GM21360 (cell line): Measurements from ENCODE around the gene CORO7.

ENCODE experiments used
- ATAC-seq: cut with Tn5 transposase; IDR thresholded peaks from one replicate; pipeline ENCODE4 v1.9.1; 2021; ENCODE audit warnings: mild to moderate bottlenecking, moderate library complexity; ENCODE audit not compliant: unreplicated experiment

The CORO7 gene

DNA sequence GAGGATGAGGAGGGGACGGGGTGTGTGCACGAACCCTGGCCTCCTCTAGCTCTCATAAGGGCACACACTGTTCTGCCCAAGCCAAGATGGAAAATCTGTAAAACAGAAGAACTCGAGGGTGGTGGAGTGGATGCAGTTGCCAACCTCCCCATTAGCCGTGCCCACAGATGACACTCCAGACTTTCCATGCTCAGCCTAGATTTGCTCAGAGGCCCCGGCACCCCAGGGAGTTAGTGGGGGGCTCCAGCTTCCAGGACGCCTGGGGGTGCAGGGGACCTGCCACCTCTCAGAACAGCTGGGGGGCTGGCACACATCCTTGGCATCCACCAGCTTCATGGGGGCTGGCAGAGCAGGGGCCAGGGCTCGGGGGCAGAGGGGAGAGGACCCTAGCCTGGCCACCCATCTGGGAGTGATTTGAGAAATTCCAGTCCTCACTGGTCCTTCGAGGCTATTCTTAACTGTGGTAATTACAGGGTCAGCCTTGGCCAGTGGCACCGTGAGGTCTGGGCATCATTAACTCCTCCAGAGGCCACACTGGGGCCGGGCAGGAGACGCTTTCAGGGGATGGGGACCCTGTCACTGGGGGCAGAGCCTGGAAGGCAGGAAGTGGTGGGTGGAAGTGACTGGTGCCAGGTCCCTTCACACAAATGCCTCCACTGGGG, 30.5 kb downstream of the CORO7 start:
- no peak for ATAC-seq

DNA sequence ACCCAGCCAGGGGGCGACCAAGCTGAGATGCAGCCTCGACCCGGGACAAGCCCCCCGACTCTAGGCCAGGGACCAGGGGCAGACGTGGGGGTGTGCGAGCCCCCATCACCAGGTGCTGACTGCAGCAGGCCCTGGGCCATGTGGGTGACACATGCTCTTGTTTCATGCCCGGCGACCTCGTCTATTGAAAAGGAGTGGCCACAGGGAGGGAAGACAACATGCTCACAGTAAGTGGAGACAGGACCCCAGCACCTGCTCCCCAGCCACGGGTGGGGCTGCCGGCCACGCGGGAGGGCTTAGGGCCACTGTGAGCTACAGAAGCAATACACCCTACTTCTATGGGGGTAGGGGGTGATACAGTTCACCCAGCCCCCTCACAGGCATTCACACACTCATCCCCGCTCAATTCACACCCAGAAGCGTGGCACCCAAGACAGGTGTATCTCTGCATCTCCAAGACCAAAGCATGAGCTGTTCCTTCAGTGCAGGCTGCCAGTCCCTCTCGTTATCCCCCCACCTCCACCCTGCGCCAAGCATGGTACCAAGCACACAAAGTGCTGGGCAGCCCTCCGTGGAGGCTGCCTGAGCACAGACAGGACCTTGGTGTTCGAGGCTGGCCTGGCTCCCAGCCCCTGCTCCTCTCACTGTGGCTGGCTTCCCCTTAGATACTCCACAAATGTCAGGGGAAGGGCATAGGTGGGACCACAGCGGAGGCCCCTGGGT, 31.2 kb downstream of the CORO7 start:
- no peak for ATAC-seq

DNA sequence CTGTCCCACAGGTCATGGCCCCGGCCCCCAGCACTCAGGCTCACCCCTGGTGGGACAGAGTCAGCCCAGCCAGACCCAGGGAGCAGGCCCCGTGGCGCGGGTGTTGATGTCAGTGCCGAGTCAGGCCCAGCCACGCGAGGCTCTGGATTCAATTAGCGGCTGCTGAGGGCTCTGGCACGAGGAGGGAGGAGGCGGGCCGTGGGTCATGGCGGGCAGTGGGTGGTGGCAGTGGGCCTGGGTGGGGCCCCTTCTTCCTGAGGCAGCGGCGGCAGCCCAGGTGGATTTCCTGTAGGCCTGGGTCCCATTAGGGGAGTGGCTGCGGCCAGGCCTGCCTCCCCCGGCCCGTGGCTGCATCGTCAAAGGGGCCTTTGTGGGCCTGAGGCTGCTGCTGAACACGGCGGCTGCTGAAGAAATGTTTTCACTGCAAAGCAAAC, 31.9 kb downstream of the CORO7 start:
- ATAC-seq = no peak

DNA sequence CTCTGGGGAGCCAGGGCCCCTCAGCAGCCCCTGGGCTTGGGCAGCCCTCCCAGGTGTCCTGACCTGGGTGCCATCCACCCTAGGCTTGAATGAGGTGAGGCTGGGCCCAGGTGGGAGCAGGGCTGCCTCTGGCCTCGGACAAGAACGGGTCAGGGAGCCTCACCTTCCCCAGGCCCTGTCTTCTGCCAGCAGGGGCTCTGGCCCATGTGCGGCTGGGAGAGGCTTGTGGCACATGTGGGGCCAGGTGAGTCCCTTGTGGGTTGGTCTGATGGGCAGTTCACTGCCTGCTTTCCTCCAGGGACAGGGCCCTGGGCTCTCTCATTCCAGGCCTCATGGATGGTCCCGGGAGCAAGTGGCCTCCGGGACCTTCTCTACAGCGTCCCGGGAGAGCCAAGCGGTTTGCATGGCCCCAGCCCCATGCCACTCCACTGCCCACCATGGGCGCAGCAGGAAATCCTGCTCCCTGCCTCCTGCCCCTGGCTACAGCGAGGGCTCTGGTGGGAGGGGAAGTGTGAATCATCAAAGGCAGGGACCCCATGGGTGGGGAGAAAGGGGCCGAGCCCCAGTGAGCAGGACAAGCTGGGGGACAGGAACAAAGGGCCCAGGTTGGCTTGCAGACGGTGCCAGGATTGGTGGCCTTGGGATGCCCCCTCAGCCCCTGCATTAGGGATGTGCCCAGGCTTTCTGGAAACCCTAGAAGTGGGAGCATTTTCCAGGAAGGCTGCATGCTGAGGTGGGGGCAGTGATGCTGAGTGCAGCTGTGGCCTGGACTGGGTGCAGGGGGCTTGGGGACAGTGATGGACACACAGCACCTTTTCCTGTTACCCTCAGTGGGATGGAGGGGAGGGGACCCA, 32.6 kb downstream of the CORO7 start:
- ATAC-seq = no peak

DNA sequence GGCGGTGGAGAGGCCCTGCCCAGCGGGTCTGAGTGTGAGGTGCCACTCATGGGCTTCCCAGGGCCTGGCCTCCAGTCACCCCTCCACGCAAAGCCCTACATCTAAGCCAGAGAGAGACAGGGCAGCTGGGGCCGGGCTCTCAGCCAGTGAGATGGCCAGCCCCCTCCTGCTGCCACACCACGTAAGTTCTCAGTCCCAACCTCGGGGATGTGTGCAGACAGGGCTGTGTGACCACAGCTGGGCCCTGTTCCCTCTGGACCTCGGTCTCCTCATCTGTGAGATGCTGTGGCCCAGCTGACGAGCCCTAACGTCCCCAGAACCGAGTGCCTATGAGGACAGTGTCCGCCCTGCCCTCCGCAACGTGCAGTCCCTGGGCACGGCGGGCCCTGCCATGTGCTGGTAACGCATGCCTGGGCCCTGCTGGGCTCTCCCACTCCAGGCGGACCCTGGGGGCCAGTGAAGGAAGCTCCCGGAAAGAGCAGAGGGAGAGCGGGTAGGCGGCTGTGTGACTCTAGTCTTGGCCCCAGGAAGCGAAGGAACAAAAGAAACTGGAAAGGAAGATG, 33.5 kb downstream of the CORO7 start:
- no peak for ATAC-seq

DNA sequence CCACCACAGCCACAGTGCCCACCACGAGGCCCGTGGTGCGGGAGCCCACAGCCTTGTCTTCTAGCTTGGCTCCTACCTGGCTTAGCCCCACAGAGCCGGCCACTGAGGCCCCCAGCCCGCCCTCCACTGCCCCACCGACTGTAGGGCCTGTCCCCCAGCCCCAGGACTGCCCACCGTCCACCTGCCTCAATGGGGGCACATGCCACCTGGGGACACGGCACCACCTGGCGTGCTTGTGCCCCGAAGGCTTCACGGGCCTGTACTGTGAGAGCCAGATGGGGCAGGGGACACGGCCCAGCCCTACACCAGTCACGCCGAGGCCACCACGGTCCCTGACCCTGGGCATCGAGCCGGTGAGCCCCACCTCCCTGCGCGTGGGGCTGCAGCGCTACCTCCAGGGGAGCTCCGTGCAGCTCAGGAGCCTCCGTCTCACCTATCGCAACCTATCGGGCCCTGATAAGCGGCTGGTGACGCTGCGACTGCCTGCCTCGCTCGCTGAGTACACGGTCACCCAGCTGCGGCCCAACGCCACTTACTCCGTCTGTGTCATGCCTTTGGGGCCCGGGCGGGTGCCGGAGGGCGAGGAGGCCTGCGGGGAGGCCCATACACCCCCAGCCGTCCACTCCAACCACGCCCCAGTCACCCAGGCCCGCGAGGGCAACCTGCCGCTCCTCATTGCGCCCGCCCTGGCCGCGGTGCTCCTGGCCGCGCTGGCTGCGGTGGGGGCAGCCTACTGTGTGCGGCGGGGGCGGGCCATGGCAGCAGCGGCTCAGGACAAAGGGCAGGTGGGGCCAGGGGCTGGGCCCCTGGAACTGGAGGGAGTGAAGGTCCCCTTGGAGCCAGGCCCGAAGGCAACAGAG, 34.2 kb downstream of the CORO7 start:
- no peak for ATAC-seq

DNA sequence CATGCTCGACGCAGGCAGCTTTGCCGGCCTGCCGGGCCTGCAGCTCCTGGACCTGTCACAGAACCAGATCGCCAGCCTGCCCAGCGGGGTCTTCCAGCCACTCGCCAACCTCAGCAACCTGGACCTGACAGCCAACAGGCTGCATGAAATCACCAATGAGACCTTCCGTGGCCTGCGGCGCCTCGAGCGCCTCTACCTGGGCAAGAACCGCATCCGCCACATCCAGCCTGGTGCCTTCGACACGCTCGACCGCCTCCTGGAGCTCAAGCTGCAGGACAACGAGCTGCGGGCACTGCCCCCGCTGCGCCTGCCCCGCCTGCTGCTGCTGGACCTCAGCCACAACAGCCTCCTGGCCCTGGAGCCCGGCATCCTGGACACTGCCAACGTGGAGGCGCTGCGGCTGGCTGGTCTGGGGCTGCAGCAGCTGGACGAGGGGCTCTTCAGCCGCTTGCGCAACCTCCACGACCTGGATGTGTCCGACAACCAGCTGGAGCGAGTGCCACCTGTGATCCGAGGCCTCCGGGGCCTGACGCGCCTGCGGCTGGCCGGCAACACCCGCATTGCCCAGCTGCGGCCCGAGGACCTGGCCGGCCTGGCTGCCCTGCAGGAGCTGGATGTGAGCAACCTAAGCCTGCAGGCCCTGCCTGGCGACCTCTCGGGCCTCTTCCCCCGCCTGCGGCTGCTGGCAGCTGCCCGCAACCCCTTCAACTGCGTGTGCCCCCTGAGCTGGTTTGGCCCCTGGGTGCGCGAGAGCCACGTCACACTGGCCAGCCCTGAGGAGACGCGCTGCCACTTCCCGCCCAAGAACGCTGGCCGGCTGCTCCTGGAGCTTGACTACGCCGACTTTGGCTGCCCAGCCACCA, 35.1 kb downstream of the CORO7 start:
- no peak for ATAC-seq

DNA sequence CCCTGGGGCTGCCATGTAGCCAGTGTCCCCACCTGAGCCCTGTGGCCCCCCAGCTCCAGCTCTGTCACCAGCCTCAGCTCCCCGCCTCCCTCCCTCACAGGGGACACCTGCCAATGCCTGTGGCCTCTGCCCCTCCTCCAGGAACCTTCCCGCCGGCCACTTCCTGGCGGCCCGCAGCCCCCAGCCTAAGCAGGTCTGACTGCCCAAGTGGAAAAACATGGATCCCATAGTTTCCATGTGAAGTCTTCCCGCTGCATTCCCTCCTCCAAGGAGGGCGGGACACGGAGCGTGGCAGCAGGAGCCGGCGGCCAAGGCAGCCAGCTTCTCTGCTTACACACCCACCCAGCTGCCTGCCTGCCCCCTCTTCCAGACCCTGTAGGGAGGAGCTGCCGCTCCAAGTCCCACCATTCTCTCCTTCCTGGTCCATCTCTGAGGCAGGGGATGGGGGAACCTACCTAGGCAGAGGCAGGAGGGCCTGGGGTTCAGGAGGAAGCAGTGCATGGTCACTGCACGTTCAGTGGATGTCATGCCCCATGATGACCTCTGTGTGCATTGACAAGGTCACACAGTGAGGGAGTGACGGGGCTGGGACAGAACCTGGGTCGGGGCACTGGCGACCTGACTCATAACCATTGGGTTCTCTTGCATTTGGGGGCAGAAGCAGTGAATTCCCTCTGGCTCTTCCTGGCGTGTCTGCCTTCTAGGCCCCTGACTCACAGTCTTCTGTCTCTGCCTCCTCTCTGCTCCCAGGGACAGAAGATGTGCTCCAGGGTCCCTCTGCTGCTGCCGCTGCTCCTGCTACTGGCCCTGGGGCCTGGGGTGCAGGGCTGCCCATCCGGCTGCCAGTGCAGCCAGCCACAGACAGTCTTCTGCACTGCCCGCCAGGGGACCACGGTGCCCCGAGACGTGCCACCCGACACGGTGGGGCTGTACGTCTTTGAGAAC, 36.0 kb downstream of the CORO7 start:
- no peak for ATAC-seq

DNA sequence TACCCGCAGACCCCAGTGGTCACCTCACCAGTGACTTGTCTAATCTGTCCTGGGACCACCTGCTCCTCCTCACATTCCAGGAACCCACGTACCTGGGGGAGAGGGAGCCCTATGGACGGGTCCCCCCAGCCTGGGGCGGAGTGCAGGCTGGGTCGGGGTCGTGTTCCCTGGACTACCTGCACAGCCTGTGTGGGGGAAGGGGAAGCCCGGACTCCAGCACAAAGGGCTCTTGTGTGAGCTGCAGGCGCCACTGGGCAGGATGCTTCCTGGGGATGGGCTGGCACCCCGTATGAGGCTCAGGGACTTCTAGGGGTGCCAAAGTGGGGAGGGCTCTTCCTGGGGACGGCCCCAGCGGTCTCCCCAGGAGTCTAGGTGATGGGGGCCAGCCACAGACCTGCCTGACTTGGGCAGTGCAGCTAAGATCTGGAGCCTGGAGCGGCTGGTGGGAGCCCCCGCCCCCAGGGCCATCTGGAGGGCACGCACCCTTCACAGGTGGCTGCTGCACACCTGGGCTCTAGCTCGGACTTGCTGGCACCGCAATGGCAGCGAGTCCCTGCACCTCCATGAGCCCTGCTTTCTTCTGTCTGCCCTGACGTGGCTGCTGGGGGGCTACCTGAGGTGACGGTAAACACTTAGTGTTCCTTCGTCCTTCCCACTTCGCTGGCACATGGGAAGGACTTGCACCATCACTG, 37.3 kb downstream of the CORO7 start:
- ATAC-seq = no peak

DNA sequence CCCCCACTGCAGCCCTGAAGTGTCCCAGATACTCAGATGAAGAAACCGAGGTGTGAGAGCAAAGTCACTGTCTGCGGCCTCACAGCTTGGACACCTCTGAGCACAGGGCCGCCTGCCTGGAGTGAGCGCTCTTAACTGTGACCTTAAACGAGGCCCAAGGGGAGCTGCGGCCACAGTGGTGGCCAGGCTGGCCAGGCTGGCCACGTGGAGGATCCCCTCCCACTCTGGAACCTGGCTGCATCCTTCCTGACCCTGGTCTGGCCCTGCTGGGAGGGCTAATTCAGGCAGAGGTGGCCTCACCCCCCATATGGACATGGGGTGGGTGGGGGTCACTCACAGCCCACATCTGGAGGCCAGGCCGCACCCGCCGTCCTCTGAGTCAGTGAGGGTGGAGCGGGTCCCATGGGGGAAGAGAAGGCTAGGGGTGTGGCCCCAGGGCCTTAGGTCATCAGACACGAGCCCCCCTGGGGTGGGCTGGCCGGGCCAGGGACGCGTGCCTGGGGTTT, 38.2 kb downstream of the CORO7 start:
- no peak for ATAC-seq

DNA sequence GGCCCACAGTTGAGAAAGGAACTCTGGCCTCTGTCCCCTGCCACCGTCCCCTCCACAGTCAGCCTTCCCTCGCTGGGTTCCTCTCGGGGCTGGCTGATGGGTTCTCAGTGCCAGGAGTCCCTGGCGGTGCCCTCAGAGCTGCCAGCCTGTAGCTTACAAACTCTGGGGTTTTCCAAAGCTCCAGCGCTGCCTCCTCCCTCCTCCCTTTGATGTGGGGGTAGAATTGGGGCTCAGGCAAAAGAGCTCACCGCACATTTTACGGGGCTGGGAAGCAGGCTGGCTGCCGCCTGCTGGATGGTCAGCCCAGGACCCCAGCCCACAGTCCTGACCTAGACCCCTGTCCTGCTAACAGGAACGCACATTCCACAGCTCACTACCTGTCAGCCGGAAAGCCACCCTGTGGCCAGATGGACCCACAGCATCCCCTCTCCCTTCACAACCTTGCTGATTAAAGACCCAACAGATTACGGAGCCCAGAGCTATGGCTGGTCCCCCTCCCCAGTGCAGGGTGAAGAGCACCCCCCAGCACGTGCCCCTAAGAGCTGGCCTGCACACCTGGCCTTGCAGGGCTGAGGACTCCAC, 38.7 kb downstream of the CORO7 start:
- no peak for ATAC-seq

DNA sequence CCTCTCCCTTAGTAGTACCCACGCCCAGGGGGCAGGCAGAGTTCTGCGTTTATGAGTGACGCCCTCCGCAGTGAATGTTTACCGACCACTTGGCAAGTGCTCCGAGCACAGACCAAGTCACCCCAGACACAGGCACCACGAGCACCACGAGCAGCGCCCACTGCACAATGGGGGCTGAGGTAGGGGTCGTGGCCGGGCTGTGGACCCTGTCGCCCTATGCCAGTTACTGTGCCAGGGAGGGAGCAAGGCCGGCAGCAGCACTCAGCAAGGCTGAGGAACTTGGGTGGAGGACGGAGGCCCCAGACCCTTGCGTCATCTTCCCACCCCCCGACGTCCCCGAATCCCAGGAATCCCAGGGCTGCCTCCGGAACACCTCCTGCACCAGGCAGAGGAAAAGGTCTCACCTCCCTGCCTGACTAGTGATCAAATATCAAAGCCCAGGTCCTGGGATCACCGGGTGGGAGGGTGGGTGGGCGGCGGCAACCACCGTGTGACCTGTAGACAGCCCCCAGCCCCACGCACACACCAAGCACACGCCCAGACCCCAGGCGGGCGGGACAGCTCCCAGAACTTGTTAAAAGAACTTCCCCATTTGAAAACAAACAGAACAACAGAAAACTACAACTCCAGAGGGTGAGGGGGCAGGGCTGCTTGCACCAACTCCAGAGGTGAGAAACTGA, 39.4 kb downstream of the CORO7 start:
- ATAC-seq = no peak

DNA sequence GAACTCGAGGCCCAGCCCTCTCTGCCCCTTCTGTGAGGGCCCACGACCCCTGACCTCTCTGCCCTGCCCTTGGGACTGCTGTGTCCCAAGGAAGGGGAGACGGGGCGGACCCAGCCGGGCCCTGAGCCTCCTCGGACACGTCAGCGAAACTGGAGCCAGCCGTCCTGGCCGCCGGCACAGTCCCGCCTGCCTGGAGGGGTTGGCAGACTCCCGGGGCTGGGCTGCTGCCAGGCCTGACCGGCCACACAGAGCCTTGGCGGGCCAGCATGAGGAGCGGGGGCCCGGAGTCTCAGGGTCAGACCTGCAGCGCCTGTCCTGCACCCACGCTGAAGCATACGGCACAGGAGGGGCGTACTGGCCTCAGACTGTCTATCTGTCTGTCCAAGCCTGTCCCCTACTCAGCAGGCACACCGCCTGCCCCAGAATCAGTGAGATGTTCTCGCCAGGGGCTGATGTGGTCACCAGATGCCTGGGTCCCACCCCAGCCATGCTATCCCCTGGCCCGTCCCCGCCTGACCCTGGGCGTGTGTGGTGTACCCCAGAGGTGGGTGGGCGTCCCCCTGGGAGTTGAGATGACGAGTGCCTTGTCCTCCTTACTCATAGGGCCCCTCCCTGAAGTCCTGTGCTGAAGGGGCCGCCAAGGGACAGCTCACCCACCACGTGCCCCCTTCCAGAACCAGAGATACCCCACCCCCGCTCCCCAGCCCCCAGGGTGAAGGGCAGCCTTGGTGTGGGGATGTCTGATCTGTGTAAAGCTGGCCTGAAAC, 40.1 kb downstream of the CORO7 start:
- ATAC-seq = no peak

DNA sequence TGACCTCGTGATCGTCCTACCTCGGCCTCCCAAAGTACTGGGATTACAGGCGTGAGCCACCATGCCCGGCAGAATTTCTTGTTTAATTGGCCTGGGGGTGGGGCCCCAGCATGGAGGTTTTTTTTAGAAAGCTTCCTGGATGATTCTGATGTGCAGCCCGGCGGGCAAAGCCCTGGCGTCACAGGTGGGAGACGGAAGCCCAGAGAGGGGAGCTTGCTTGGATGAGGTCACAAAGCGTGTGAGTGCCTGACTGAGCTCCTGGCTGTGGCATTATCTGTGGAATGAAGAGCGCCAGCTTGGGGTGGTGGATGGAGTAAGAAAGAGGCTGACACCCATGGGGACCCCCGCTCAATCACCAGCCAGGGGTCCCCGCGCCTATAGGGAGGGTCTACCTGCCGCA, 40.7 kb downstream of the CORO7 start:
- no peak for ATAC-seq

DNA sequence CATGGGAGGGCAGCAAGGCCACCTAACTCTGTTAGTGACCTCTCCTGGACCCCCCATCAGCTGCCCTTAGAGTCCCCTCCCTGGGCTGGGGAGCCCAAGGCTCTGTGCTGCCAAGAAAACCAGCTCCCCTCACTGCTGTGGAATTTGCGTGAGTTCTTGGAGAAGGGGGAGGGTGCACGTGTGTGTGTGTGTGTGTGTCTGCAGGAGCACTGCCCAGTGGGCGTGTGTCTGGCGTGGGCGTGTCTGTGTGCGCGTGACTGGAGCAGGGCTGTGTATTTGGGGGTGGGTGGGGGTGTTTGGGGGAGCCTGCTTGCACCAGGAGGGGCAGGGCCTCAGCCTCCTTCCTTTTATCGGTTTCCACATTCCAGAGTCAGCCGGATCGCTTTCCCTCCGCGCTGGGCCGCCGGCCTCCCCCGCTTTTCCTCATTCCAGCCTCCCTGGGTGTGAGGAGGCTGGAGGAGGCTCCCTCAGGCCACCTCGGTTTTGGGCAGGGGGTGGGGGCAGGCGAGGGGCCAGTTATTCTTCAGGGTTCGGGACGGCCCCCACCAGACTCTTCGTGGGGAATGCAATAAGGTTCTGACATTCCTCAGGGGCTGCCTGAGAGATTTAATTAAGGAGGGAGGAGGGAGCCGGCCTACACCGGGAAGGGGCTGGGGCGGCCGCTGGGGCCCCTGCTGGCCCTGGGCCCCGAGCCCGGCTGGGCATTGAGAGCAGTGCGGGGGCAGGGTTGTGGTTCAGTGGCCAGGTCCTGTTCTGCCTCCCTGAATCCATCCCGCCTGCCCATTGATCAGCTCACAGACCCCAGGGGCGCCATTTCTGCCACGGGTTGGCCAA, 42.3 kb downstream of the CORO7 start:
- ATAC-seq = no peak
